GM21367 (cell line): ENCODE data around the gene SKA3.
"Not testable (repeated sequence)": the region's sequence is repeated elsewhere in the genome, so short reads cannot be mapped to it uniquely, and the experiment has no call there.

ENCODE experiments used
- ATAC-seq: cut with Tn5 transposase; IDR thresholded peaks from one replicate; pipeline ENCODE4 v1.9.1; 2021; ENCODE audit not compliant: unreplicated experiment

SKA3 gene

DNA sequence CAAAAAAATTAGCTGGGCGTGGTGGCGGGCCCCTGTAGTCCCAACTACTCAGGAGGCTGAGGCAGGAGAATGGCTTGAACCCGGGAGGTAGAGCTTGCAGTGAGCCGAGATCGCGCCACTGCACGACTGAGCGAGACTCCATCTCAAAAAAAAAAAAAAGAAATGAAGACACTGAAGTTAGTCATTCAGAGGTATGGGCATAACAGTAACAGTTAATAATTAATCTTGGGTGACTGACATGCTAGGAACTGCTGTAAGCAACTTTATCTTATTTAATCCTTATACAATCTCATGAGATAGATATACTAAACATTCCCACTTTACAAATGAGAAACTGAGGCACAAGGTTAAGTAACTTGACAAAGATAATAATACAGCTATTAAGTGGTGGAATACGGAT, 4.9 kb downstream of the SKA3 start:
- ATAC-seq: no peak

DNA sequence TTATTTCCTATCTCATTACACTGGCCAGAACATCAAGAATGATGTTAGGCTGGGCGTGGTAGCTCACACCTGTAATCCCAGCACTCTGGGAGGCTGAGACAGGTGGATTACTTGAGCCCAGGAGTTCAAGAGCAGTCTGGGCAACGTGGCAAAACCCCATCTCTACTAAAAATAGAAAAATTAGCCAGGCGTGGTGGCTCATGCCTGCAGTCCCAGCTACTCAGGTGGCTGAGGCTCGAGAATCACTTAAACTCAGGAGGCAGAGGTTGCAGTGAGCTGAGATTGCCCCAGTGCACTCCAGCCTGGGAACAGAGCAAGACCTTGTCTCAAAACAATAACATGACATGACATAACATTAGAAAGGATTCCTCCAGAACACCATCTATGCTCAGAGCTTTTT, 10.7 kb downstream of the SKA3 start:
- ATAC-seq: not testable (repeated sequence)

DNA sequence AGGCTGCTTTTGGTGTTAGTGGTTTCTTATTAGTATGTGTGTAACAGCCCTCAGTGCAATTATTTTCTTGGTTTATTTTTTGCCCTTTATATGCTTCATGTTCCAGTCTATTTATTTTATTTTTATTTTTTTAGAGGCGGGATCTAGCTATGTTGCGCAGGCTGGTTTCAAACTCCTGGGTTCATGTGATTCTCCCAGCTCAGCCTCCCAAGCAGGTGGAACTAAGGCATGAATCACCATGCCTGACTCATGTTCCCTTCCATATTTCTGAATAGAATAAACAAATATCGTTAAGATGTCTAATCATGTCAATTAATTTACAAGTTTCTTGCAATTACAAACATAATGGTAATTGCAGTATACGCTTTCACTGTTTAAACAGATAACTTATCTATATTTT, 11.7 kb downstream of the SKA3 start:
- ATAC-seq: no peak

DNA sequence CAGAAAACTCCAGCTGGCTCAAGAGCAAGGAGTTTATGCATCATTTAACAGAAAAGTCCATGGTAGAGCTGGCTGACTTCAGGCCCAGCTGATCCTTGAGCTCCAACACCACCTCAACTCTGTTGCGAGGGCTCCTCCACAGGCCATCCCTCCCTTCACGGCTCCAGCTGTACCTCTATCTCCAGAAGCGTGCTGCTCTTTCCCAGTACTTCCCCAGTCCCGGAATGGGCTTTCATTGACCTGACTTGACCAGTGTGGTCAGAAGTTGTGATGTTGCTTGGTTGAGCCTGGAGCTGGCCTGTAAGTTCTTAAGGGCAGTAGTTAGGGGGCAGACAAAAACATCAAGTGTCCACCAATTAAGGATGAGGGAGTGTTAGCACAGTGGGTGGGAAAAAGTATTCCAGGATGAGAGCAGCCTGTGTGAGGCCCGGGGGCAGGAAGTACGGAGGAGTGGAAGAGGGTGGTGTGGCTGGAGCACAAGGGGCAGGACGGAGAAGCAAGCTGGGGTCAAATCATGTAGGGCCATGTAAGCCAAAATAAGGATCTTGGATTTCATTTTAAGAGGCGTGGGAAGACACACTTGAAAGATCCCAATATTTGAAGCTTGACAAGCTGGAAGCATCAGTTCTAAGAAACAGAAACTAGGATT, 24.0 kb downstream of the SKA3 start:
- no peak for ATAC-seq

DNA sequence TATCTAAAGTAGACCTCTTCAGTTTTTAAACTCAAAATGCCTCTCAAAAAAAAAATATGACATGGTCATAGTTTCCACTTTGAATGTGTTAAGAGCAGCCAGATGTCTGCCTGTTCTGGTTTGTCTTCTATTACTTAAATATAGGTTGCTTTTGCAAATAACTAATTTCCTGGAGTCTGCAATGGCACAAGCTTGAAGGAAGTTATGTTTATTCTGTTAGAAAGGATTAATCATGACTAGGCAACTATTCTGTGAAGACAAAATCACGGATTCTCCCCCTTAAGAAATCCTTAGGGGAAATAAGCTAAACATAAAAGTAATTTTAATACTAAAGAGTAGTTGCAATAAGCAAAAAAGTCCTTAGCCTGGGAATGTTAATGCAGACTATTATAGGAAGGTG, 26.3 kb downstream of the SKA3 start:
- ATAC-seq: no peak

DNA sequence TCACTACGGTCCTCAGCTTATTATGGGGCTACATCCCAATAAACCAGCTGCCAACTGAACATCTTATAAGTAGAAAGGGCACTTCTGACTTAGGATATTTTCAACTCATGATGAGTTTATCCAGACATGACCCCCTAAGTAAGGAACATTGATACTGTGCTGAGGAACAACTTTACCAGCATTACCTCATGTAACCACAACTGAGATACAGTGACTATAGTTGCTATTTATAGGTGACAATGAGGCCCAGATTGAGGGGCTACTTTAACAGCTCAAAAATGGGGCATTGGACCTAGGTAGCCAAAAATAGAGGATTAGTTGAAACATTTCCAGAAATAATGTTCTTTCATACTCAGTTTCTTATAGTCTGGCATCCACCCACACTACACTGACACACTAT, 26.8 kb downstream of the SKA3 start:
- ATAC-seq: no peak

DNA sequence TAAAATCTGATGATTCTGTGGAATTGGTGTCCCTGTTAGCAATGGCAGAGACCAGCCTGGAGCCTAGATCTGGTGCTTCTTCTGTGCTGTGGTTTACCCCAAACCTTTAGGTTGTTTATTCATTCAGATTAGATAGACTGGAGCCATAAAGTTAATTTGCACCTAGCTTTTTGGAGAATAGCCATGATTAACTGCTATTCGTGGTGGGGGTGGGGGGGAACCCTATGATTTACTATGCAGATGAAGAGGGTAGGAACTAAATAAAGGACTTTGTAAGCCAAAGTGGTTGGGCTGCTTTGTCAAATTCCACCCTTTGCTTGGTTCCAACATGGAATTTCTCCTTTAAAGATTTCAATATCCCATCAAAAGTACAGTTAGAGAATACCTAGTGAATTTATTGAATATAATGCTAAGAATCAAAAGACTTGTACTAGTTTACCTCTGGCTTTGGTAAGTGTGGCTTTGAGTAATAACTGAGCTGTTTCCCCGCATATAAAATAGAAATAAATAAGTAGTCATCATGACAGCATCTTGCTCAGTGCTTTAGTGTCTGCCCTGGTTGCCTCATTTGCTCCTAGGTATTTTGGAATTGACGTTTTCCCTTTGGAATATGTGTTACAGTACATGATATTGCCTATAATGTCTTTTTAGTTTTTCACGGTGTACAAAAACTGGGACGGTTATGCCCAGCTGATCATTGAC, 27.6 kb downstream of the SKA3 start:
- ATAC-seq: no peak

DNA sequence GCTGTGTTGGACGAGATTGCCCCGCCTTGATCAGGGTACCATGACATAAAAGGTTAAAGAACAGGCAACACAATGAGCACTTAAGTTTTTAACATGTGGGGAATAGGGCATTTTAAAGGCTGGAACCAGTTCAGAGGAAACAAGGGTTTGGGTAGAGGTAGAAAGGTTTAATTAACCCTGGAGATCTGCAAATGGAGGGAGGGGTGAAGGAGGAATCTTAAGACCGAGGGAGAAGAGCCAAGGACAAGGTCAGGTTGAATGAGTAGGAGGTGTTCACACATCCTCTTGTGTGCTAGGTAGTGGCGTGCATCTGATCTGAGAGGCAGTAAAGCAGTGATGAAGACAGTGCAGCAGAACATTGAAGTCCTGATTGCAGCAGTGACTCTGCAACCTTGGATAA, 28.5 kb downstream of the SKA3 start:
- no peak for ATAC-seq

DNA sequence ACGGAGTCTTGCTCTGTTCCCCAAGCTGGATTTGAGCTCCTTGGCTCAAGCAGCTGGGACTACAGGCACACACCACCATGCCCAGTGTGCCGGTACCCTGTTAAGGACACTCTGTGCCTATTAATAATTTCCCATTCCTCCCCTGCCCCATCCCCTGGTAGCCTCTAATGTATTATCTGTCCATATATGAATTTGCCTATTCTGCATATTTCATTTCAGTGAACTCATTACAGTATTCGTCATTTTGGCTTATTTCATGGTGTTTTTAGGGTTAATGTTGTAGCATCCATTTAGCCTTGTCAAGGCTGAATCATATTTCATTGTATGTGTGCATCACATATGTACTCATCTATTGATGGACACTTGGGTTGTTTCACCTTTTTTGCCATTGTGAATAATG, 33.6 kb downstream of the SKA3 start:
- no peak for ATAC-seq

DNA sequence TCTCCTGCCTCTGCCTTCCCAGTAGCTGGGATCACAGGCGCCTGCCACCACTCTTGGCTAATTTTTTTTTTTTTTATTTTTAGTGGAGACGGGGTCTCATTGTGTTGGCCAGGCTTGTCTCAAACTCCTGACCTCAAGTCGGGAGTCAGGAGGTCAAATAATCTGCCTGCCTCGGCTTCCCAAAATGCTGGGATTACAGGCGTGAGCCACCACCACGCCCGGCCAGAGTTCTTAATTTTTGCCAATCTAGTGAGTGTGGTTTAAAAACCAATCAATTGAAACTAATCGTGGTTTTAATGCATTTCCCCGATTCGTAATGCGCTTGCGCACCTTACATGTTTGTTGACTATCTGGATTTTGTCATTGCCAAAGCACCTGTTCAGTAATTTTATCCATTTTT, 37.0 kb downstream of the SKA3 start:
- no peak for ATAC-seq

DNA sequence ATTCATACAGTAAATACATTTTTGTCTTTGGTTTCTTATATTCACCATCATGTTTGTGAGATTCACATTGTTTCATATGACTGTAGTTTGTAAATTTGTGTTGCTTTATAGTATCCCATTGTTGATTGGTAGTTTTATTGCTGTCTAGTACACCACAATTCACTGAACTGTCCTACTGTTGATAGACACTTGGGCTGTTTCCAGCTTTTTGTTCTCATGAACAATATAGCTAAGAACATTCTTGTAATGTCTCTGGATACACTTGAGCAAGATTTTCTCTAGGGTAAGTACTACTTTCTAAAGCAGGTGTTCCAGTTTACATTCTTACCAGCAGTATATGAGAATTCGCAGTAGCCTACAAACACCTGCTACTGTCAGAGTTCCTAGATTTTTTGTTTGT, 37.8 kb downstream of the SKA3 start:
- no peak for ATAC-seq

DNA sequence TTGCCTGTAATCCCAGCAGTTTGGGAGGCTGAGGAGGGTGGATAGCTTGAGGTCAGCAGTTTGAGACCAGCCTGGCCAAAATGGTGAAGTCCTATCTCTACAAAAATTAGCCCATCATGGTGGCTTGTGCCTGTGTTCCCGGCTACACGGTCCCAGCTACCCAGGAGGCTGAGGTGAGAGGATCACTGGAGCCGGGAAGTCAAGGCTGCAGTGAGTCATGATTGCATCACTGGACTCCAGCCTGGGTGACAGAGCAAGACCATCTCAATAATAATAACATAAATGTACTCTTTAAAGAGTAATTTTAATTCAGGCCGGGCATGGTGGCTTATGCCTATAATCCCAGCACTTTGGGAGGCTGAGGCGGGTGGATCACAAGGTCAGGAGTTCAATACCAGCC, 38.7 kb downstream of the SKA3 start:
- ATAC-seq: no peak

DNA sequence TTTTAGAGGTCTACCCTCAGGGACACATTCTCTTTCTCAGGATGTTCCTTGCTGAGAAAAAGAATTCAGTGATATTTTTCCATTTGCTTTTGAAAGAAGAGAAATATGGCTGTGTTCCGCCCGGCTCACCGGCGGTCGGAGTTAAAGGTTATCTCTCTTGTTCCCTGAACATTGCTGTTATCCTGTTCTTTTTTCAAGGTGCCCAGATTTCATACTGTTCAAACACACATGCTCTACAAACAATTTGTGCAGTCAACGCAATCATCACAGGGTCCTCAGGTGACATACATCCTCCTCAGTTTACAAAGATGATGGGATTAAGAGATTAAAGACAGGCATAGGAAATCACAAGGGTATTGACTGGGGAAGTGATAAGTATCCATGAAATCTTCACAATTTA, 40.5 kb downstream of the SKA3 start:
- not testable (repeated sequence) for ATAC-seq

DNA sequence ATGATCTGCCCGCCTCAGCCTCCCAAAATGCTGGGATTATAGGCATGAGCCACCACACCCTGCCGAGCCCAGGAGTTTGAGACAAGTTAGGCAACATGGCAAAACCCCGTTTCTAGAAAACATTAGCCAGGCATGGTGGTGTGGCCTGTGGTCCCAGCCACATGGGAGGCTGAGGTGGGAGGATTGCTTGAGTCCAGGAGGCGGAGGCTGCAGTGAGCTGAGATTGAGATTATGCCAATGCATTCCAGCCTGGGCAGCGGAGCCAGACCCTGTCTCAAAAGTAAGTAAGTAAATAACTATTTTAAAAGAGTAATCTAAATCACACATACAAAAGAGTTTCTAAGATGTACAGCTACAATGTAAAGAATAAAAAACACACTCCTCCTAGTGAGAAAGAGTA, 41.9 kb downstream of the SKA3 start:
- no peak for ATAC-seq

DNA sequence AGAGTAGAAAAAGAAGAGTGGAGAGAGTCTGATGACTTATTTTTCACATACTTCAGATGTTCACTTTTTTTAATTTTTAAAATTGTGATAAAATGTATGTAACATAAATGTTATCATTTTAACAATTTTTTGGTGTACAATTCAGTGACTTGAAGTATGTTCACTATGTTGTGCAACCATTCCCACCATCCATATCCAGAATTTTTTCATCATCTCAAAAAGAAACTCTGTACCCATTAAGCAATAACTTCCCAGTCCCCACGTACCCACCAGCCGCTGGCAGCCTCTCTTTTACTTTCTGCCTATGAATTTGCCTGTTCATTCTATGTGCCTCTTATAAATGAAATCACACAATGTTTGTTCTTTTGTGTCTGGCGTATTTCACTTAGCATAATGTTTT, 43.3 kb downstream of the SKA3 start:
- no peak for ATAC-seq

DNA sequence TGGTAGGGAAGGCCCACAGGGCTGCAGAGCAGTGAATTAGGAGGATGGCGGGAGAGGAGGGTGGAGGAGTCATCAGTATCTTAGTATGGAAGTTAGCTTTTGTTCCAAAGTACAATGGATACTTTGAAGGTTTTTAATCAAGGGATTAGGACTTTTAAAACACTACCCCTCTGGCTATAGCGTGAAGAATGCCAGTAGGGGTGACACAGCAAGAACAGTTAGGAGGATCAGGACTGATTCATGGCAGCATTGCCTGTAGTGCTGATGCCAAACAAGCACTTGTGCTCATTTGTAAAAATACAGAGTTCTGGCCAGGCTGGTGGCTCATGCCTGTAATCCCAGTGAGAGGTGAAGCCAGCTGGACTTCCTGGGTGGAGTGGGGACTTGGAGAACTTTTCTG, 46.2 kb downstream of the SKA3 start:
- ATAC-seq: no peak

DNA sequence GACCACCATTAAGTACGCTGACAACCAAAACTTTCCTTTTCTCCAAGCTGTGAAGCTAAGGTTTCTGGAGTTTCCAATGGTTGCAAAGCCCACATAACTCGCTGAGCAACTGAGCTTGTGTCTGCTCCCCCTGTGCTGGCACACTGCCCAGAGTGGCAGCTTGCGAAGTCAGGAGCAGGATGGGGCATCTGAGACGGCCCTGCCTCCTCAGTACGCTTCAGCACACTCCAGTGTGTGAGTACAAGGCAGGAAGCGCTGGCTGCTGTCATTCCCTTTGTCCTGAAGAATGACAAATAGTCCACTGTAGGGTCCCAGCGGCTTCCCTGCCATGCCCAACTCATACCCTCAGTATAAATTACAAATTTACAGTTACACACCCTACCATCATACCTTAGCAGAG, 51.5 kb downstream of the SKA3 start:
- ATAC-seq: no peak

DNA sequence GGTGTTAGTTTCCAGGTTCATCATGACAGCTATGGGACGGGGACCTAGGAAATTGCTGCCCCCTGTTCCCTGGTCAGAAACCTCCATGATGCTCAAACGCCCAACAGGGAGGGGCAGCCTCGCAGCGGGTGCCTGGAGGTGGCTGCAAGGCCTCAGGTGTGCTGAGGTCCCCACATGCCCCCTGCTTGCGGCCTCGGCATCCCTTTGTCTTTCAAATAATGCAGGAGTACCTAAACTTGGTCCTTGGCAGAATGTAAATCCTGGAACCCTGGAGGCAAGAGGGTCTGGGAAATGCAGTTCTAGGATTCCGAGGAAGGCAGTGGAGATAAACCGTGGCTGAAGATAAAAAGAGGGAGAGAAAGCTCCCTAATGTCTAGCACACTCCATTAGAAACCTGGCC, 52.4 kb downstream of the SKA3 start:
- no peak for ATAC-seq

DNA sequence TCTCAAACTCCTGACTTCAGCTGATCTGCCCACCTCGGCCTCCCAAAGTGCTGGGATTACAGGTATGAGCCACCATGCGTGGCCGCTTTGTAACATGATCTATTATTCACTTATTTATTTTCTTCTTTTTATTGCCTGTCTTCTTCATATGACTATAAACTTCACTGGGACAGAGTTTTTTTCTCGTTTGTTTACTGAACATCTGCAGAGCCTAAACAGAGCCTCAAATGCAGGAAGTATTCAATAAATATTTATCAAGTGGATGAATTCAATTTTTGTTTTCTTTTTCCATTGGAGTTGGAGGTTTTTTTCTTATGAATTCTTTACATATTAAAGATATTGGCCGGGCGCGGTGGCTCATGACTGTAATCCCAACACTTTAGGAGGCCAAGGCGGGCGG, 54.7 kb downstream of the SKA3 start:
- ATAC-seq: no peak

DNA sequence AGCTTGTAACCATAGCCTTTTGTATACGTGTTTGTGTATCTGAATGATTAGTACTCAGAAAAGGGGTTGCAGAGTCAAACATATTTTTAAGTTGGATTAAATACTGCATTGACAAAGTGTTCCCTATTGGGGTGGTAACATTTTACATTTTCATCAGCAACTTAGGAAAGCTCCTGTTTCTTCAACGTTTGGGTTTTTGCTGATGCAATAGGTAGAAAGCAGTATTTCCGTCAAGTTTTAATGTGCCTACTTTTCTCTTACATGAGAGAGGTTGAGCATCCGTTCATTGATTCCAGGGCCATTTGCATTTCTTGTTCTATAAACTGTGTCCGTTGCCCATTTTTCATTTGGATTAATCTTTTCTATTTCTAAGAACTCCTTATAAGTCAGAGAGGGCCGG, 56.2 kb downstream of the SKA3 start:
- ATAC-seq: no peak

DNA sequence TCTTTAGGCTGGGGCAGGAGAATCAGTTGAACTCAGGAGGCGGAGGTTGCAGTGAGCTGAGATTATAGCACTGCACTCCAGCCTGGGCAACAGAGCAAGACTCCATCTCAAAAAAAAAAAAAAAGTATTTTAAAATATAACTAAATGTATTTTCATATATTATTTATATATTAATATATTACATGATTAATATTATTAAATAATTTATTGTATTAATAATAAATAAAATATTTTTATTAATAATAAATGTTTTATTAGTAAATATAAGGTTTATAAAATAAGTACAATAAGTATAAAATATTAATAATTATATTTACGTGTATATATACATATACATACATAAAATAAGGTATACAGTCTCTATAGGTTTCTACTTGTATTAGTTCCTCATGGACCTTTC, 56.8 kb downstream of the SKA3 start:
- ATAC-seq: no peak

DNA sequence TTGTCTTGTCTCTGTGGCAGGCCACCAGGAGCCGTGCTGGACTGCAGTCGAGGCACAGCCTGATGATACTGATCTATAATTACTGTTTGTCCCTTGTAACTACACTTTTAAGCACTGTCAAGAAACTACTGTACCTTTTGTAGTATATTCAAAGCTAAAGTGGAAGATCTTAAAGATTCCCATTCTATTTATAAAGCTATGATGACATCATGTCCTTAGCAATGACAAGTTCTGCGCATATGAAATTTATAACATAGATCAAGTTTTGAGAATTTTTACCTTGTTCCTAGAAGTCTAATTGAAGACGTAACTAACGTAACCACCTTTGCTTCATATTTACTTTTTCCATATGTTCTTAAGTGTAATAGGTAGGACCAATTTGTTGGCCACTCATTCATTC, 58.2 kb downstream of the SKA3 start:
- no peak for ATAC-seq
